WTC11 (cell line): ENCODE data around the gene TTC21A.

Source experiments
- NR1H2 ChIP-seq: sonication (generic); formaldehyde crosslinking; IDR thresholded peaks from 2 replicates; pipeline ENCODE4 v1.9.0; 2021; ENCODE audit warnings: mild to moderate bottlenecking, moderate library complexity, missing genetic modification reagents
- ZNF263 ChIP-seq: sonication (generic); formaldehyde crosslinking; IDR thresholded peaks from 2 replicates; pipeline ENCODE4 v1.8.1; 2022; ENCODE audit warnings: low read depth, mild to moderate bottlenecking, moderate library complexity, missing genetic modification reagents
- TF ChIP-seq, protein P1 (sequence below): fragments of 200-600 bp; IDR thresholded peaks from 2 replicates; pipeline ENCODE4 v1.8.0; 2022; ENCODE audit warnings: antibody characterized with exemption
- TF ChIP-seq, protein P2 (sequence below): sonication (generic); formaldehyde crosslinking; IDR thresholded peaks from 2 replicates; pipeline ENCODE4 v1.8.1; 2023; ENCODE audit warnings: mild to moderate bottlenecking, missing genetic modification reagents, moderate library complexity

DNA sequence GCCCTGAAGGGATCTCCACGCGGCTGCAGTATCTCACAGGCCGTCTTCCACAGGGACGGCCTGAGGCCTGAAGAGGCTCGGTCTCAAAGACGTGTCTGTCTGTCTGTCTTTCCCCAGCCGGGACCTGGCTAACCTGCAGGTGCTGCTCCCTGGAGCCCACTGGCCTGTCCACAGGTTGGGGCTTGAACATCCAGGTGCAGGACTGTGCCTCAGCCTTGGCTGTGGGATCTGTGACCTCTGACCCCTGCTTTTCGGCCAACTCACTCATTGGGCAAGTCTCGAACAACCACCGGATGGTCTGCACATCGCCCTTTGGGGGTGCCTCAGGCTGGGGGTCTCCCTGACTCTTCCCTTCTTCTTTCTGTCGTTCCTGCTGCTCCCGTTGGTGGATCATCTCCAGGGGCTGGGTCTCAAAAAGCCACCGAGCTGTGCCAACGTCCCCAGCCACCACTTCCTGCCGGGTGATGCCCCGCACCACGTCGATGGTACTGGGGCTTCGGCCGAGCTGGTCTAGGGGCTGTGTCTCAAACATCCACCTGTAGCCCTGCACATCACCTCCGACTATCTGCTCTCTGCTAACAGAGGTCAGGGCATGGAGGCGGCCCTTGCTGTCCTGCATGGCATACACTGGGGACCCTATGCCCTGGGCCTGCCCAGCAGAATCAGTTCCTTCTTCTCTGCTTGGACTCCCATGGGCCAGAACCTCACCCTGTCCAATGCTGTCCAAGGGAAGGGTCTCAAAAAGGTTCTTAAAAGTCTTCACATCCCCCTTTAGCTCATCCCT, 80.1 kb downstream of the TTC21A start:
- TF ChIP-seq, protein P1, sequence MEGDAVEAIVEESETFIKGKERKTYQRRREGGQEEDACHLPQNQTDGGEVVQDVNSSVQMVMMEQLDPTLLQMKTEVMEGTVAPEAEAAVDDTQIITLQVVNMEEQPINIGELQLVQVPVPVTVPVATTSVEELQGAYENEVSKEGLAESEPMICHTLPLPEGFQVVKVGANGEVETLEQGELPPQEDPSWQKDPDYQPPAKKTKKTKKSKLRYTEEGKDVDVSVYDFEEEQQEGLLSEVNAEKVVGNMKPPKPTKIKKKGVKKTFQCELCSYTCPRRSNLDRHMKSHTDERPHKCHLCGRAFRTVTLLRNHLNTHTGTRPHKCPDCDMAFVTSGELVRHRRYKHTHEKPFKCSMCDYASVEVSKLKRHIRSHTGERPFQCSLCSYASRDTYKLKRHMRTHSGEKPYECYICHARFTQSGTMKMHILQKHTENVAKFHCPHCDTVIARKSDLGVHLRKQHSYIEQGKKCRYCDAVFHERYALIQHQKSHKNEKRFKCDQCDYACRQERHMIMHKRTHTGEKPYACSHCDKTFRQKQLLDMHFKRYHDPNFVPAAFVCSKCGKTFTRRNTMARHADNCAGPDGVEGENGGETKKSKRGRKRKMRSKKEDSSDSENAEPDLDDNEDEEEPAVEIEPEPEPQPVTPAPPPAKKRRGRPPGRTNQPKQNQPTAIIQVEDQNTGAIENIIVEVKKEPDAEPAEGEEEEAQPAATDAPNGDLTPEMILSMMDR = no peak
- no peak for TF ChIP-seq ZNF263 (CRISPR knock-in tag)
- no peak for TF ChIP-seq NR1H2
- TF ChIP-seq, protein P2, sequence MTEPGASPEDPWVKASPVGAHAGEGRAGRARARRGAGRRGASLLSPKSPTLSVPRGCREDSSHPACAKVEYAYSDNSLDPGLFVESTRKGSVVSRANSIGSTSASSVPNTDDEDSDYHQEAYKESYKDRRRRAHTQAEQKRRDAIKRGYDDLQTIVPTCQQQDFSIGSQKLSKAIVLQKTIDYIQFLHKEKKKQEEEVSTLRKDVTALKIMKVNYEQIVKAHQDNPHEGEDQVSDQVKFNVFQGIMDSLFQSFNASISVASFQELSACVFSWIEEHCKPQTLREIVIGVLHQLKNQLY (CRISPR knock-in tag) = no peak
